A549 (cell line): ENCODE measurements around the gene RALBP1. TPM values are rescaled to one million over a fixed set of nuclear protein-coding genes. Genes with fewer than 3 reads are reported as not detected.

Source experiments
- ATAC-seq, 2 experiments: fragments of 200-7000 bp in 1 of 2; fragments of >200 bp in 1 of 2; cut with Nextera tagmentation in 1 of 2; cut with Tn5 transposase in 1 of 2; 3 replicates each; pipeline versions ENCODE4 v1.8.0 to v1.9.1; 2018 to 2020; ENCODE audit warnings: mild to moderate bottlenecking in 1 of 2, moderate library complexity in 1 of 2
- CTCF ChIA-PET: fragments of 300-600 bp; sonication (Branson Sonifier 250); formaldehyde crosslinking; extraction: SDS; loops from one replicate; lab custom pipeline; 2021; ENCODE audit warnings: antibody characterized with exemption, inconsistent platforms; lab: Yijun Ruan, JAX
- POLR2A ChIA-PET: fragments of 350-600 bp; formaldehyde crosslinking; extraction: SDS; loops from one replicate; lab custom pipeline; 2021; ENCODE audit warnings: antibody characterized with exemption, inconsistent platforms; lab: Yijun Ruan, JAX
- DNase-seq, 2 experiments: peaks; one replicate each; pipeline versions ENCODE4 v3.0.0 to v3.0.0-alpha.2; 2011 to 2016; ENCODE audit warnings: low read depth in 1 of 2, low spot score in 1 of 2
- FAIRE-seq: peaks from 2 replicates; lab custom pipeline; 2011; peaks lifted over from hg19 to GRCh38; lab: Jason Lieb, UNC
- H3K27ac ChIP-seq, 2 experiments: fragments of >200 bp; sonication (Bioruptor Twin); formaldehyde crosslinking; 3 replicates each; pipeline ENCODE4 v1.5.1; 2016 to 2017
- H3K4me1 ChIP-seq: fragments of >200 bp; sonication (Bioruptor Twin); formaldehyde crosslinking; 3 replicates; pipeline ENCODE4 v1.6.1; 2016
- H3K4me2 ChIP-seq: fragments of >200 bp; sonication (Bioruptor Twin); formaldehyde crosslinking; 3 replicates; pipeline ENCODE4 v1.6.1; 2016
- H3K4me3 ChIP-seq: fragments of >200 bp; sonication (Bioruptor Twin); formaldehyde crosslinking; 3 replicates; pipeline ENCODE4 v1.5.1; 2016
- H3K9me3 ChIP-seq: fragments of >200 bp; sonication (Bioruptor Twin); formaldehyde crosslinking; 3 replicates; pipeline ENCODE4 v1.6.1; 2016
- ATOH8 ChIP-seq: fragments of 250-450 bp; sonication (Bioruptor Pico); IDR thresholded peaks from 2 replicates; pipeline ENCODE4 v1.5.0; 2020; ENCODE audit warnings: low read depth, mild to moderate bottlenecking, moderate library complexity
- BCL3 ChIP-seq: fragments of >200 bp; sonication (Bioruptor Twin); formaldehyde crosslinking; IDR thresholded peaks from 3 replicates; pipeline ENCODE4 v1.6.1; 2016
- CBX8 ChIP-seq: fragments of 200-600 bp; sonication (generic); IDR thresholded peaks from 2 replicates; pipeline ENCODE4 v1.6.1; 2016
- CHD2 ChIP-seq: fragments of 150-350 bp; IDR thresholded peaks from 2 replicates; pipeline ENCODE4 v1.6.1; 2014; ENCODE audit warnings: low read length; ENCODE audit not compliant: partially characterized antibody
- ELK1 ChIP-seq: fragments of 150-350 bp; IDR thresholded peaks from 2 replicates; pipeline ENCODE4 v1.6.1; 2014; ENCODE audit warnings: low read depth, mild to moderate bottlenecking, low read length
- EP300 ChIP-seq, 2 experiments: fragments of >200 bp; sonication (Bioruptor Twin); formaldehyde crosslinking; IDR thresholded peaks; 2 replicates in 1 of 2; 3 replicates in 1 of 2; pipeline ENCODE4 v1.6.1; 2016 to 2017
- ESRRA ChIP-seq: fragments of 150-350 bp; IDR thresholded peaks from 2 replicates; pipeline ENCODE4 v1.6.1; 2014; ENCODE audit warnings: mild to moderate bottlenecking, low read length, borderline replicate concordance
- FOXS1 ChIP-seq: fragments of 250-450 bp; sonication (Bioruptor Pico); IDR thresholded peaks from 2 replicates; pipeline ENCODE4 v1.5.0; 2020; ENCODE audit warnings: mild to moderate bottlenecking, moderate library complexity
- HES2 ChIP-seq: fragments of >200 bp; sonication (Bioruptor Twin); formaldehyde crosslinking; IDR thresholded peaks from 2 replicates; pipeline ENCODE4 v1.6.1; 2016
- HOXA7 ChIP-seq: fragments of 250-450 bp; sonication (Bioruptor Pico); IDR thresholded peaks from 2 replicates; pipeline ENCODE4 v1.5.0; 2020; ENCODE audit warnings: mild to moderate bottlenecking, moderate library complexity
- HOXB13 ChIP-seq: fragments of 250-450 bp; sonication (Bioruptor Pico); IDR thresholded peaks from 2 replicates; pipeline ENCODE4 v1.5.0; 2020; ENCODE audit warnings: low read depth, mild to moderate bottlenecking, moderate library complexity
- HOXB5 ChIP-seq: fragments of 250-450 bp; sonication (Bioruptor Pico); IDR thresholded peaks from 2 replicates; pipeline ENCODE4 v1.5.0; 2020; ENCODE audit warnings: mild to moderate bottlenecking, moderate library complexity
- JUN ChIP-seq, 2 experiments: fragments of >200 bp; sonication (Bioruptor Twin); formaldehyde crosslinking; IDR thresholded peaks; 2 replicates in 1 of 2; 3 replicates in 1 of 2; pipeline ENCODE4 v1.6.1; 2016 to 2017
- JUNB ChIP-seq: fragments of >200 bp; sonication (Bioruptor Twin); formaldehyde crosslinking; IDR thresholded peaks from 2 replicates; pipeline ENCODE4 v1.6.1; 2016
- KDM5A ChIP-seq: fragments of 200-600 bp; sonication (generic); IDR thresholded peaks from 2 replicates; pipeline ENCODE4 v1.6.1; 2016; ENCODE audit warnings: antibody characterized with exemption, mild to moderate bottlenecking
- MAFK ChIP-seq: fragments of 450-650 bp; IDR thresholded peaks from 2 replicates; pipeline ENCODE4 v1.6.1; 2014; ENCODE audit not compliant: partially characterized antibody
- MAZ ChIP-seq: fragments of 150-350 bp; IDR thresholded peaks from 2 replicates; pipeline ENCODE4 v1.6.1; 2014; ENCODE audit warnings: antibody characterized with exemption, low read depth, low read length, borderline replicate concordance
- NPAS2 ChIP-seq: fragments of 250-450 bp; sonication (Bioruptor Pico); IDR thresholded peaks from 2 replicates; pipeline ENCODE4 v1.8.0; 2022; ENCODE audit warnings: mild to moderate bottlenecking, moderate library complexity, borderline replicate concordance
- PBX3 ChIP-seq: IDR thresholded peaks from 2 replicates; pipeline ENCODE4 v1.6.1; 2012
- POLR2AphosphoS2 ChIP-seq: conservative IDR thresholded peaks from 2 replicates; pipeline ENCODE4 v1.6.1; 2012; ENCODE audit warnings: low read length, improper control_type of control experiment, inconsistent platforms
- RCOR1 ChIP-seq: fragments of 150-350 bp; IDR thresholded peaks from 2 replicates; pipeline ENCODE4 v1.6.1; 2014; ENCODE audit warnings: antibody characterized with exemption, low read length, low read depth
- RFX5 ChIP-seq: fragments of 450-650 bp; IDR thresholded peaks from 2 replicates; pipeline ENCODE4 v1.7.1; 2014; ENCODE audit warnings: antibody characterized with exemption, mild to moderate bottlenecking, moderate library complexity
- SREBF2 ChIP-seq: fragments of 450-650 bp; IDR thresholded peaks from 2 replicates; pipeline ENCODE4 v1.6.1; 2014; ENCODE audit warnings: mild to moderate bottlenecking, moderate library complexity
- ZC3H11A ChIP-seq: fragments of 450-650 bp; IDR thresholded peaks from 2 replicates; pipeline ENCODE4 v1.6.1; 2014; ENCODE audit warnings: antibody characterized with exemption, mild to moderate bottlenecking
- ZFP36 ChIP-seq: fragments of 450-650 bp; IDR thresholded peaks from 2 replicates; pipeline ENCODE4 v1.6.1; 2014; ENCODE audit warnings: borderline replicate concordance; ENCODE audit not compliant: partially characterized antibody
- ZSCAN20 ChIP-seq: fragments of 250-450 bp; sonication (Bioruptor Pico); IDR thresholded peaks from 2 replicates; pipeline ENCODE4 v1.8.0; 2022; ENCODE audit warnings: mild to moderate bottlenecking, moderate library complexity
- WGBS: methylation state at CpG from one replicate; pipeline ENCODE4 v1.1.6; 2017; ENCODE audit errors: missing lambda C conversion rate; 5-methylcytosine and 5-hydroxymethylcytosine counted together
- polyA plus RNA-seq, 4 experiments: library from polyadenylated mRNA; depleted of rRNA in 3 of 4; stranded (reverse); fragments of >200 nt; fragmentation: RNase III in 1 of 4; extraction: RNeasy Plus Mini Kit Qiagen cat#74134 plus additional on column Dnase treatment in 1 of 4; gene quantifications; 2 replicates in 3 of 4; 3 replicates in 1 of 4; pipeline ENCODE4 v1.2.3, GENCODE V29; 2011 to 2017

The RALBP1 gene
- polyA plus RNA-seq, 2 of the 4 experiments (the other 2 are of a cell fraction) = 35.6 to 38.2 TPM

GRCh38 chr18:9542924-9543323 lies 67.6 kb downstream of the RALBP1 start:
- WGBS = 80% methylated on average over 4 of the region's 4 CpGs
- POLR2A ChIA-PET = no interaction called here
- CTCF ChIA-PET = no interaction called here
- DNase-seq (no peak), ATAC-seq (no peak), FAIRE-seq (no peak)
- no peak for TF ChIP-seq RFX5
- no peak for TF ChIP-seq POLR2AphosphoS2
- TF ChIP-seq RCOR1 = no peak
- no peak for TF ChIP-seq SREBF2
- TF ChIP-seq HOXB13 (CRISPR knock-in tag) = no peak
- TF ChIP-seq PBX3 = no peak
- TF ChIP-seq HOXB5 = no peak
- no peak for TF ChIP-seq EP300 (IDR thresholded peaks at IDR 0.05)
- TF ChIP-seq MAZ = no peak
- H3K9me3 ChIP-seq = no peaks in the 10 kb centered on the region
- no peak overlapping the region for H3K4me2 ChIP-seq
- no peaks in the 10 kb centered on the region for H3K4me1 ChIP-seq
- no peak overlapping the region for H3K27ac ChIP-seq
- no peak overlapping the region for H3K4me3 ChIP-seq

- POLR2A ChIA-PET = no interaction called here
- FAIRE-seq = no peak
- Histone ChIP-seq H3K4me2 (no peak overlapping the region), H3K27ac (no peak overlapping the region), H3K4me3 (no peak overlapping the region), H3K4me1 (no peaks in the 10 kb centered on the region), H3K9me3 (no peaks in the 10 kb centered on the region)
- CTCF ChIA-PET = no interaction called here
- ATAC-seq = no peak
- no peak for TF ChIP-seq ZC3H11A
- no peak for TF ChIP-seq KDM5A
- TF ChIP-seq EP300 (IDR thresholded peaks at IDR 0.05) = no peak
- no peak for TF ChIP-seq JUN (IDR thresholded peaks at IDR 0.05)
- no peak for TF ChIP-seq HES2
- TF ChIP-seq POLR2AphosphoS2 = no peak
- TF ChIP-seq ATOH8 (CRISPR knock-in tag) = no peak
- TF ChIP-seq ESRRA = no peak
- no peak for TF ChIP-seq MAFK
- TF ChIP-seq HOXB13 (CRISPR knock-in tag) = no peak
- TF ChIP-seq RCOR1 = no peak
- TF ChIP-seq CHD2 = no peak
- no peak for DNase-seq
- 89% methylated on average over 5 of the region's 5 CpGs for WGBS
These were observed 69.7 kb downstream of the RALBP1 start for GRCh38 chr18:9545029-9545428.

- ATAC-seq = no peak
- DNase-seq = no peak
- no peak for FAIRE-seq
- POLR2A ChIA-PET = no interaction called here
- no peaks in the 10 kb centered on the region for H3K9me3 ChIP-seq
- no peaks in the 10 kb centered on the region for H3K4me1 ChIP-seq
- TF ChIP-seq HOXA7 (CRISPR knock-in tag) = no peak
- TF ChIP-seq PBX3 = no peak
- TF ChIP-seq CHD2 = no peak
- TF ChIP-seq MAZ = no peak
- TF ChIP-seq RCOR1 = no peak
- no peak for TF ChIP-seq ELK1
- no peak for TF ChIP-seq ZSCAN20 (CRISPR knock-in tag)
- TF ChIP-seq POLR2AphosphoS2 = no peak
- TF ChIP-seq ESRRA = no peak
- no peak for TF ChIP-seq BCL3
- TF ChIP-seq CBX8 = no peak
- no peak for TF ChIP-seq NPAS2 (CRISPR knock-in tag)
- no peak for TF ChIP-seq RFX5
- no peak for TF ChIP-seq ZC3H11A
- no peak for TF ChIP-seq JUNB
- TF ChIP-seq ZFP36 = no peak
- no peak for TF ChIP-seq FOXS1 (CRISPR knock-in tag)
- no peak for TF ChIP-seq EP300 (IDR thresholded peaks at IDR 0.05)
- H3K27ac ChIP-seq = no peak overlapping the region
- CTCF ChIA-PET = no interaction called here
- H3K4me3 ChIP-seq = no peak overlapping the region
- WGBS = 86% methylated on average over 6 of the region's 6 CpGs
- H3K4me2 ChIP-seq = no peak overlapping the region
These were observed 71.2 kb downstream of the RALBP1 start for GRCh38 chr18:9546468-9546867.
